ENCODE measurements around the gene LMX1A.

The LMX1A gene

DNA sequence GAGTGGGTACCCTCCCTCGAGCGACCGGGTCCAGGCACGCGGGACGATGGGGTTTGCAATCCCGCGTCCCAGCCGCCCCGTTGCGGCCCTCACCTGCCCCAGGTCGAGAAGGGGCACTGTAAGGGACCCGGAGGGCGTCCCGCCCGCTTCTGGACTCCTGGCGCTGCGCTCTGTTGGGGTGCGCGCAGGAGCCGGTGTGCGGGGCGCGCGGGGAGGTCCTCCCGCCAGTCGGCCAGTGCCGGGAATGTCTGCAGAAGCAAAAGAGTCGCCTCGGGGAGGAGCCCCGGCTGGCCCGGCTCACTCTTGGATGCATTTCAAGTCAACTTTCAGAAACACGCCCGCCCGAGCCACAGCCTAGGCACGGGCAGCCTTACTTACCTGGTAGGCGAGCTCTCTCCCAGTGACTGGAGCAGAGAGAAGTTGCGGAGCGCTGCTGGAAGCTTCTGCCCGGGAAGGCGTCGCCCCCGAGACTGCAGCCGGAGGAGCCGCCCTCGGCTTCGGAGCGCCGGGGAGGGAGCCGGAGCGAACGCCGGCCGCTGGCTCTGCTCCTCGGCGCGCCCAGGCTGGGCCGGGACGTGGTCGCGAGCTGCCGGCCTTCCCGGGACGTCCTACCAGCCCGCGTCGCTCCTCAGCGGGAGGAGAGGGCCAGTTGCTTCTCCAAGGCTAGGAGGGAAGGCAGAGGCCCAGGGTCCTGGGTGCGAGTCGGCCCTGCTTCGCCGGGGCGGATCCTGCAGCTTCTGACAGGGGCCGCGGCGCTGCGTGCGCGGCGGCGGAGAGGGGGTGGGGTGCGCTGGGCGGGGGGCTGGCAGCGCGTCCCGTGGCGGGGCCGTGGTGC is at the start of gene LMX1A:
Gene LMX1A (minus strand): TSS at position 739 of the 835 bp plus-strand sequence. CDS start 1,156 bp downstream, outside the sequence.
- in situ Hi-C loops (cut with HindIII; ENCODE audit: low sequenced_read_pairs) = loop anchor here (25.0 kb wide), 1 partner anchor 219 kb away; no protein-coding TSS in a partner anchor

DNA sequence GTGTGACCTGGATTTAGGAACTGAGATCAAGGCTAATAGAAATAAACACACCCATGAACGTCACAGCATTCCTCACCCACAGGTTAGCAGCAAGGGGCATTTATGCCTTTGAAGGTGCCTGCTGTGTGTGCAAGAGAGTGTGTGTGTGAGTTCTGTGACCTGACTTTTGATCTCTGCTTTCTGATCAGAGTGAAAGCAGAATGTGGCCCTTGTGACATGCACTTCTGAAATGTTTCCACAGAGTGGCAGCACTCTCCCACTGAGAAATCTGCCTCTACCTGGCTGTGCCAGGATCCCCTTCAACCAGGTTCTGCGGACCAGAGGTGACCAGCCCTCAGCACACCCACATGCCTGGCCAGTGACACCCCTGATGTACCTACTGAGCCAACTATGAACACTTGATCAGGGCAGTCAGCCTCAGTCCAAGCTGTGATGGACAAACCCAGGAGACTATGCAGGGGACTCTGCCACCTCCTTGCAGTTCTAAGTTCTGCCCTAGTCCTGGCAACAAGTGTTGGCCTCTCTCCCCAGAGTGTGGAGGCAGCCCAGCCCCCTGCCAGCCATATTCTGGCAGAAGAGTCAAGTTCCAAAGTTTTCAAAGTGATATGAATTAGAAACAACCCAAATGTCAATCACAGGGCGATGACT is 47.4 kb upstream of the LMX1A start:
- in situ Hi-C loops (cut with HindIII; ENCODE audit: low sequenced_read_pairs) = no loop called here

DNA sequence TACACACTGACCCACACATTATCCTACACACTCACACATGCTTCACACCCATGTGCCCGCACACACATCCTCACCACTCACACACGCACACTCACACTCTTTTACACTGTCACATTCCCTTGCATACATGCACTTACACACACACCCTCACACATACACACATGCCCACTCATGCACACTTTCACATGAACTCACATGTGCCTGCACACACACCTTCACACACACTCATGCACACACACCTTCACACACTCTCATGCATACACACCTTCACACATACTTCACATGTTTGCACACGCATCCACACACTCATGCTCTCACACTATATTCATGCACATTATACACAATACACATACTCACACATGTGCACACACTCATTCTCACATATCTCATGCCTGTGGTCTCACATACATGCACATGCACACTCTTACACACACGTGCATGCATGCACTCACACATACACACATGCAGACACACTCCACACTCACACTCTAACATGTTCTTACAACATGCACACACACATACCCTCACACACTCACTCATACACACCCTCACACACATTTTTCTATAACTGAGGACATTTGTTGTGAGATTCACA is 46.1 kb upstream of the LMX1A start:
- in situ Hi-C loops (cut with HindIII; ENCODE audit: low sequenced_read_pairs) = no loop called here

DNA sequence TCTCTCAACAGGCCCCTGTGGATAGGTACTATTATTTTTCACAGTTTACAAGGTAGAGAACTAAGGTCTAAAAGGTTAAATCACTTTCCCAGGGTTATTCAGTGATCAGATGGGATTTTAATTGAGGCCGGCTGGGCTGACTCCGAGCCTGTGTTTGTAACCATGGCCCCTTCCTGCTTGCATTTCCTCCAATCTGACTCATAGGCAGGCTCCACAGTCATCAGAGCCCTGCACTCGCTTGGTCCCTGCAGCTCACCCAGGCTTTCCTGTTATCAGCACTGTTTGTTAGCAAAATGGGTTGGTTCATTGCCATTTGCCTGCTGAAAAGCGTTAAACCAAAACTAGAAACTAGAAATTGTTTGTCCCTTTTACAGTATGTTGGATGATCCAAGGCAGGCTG is 41.4 kb upstream of the LMX1A start:
- in situ Hi-C loops (cut with HindIII; ENCODE audit: low sequenced_read_pairs) = loop anchor here (10.0 kb wide), 1 partner anchor 197 kb away; no protein-coding TSS in a partner anchor

DNA sequence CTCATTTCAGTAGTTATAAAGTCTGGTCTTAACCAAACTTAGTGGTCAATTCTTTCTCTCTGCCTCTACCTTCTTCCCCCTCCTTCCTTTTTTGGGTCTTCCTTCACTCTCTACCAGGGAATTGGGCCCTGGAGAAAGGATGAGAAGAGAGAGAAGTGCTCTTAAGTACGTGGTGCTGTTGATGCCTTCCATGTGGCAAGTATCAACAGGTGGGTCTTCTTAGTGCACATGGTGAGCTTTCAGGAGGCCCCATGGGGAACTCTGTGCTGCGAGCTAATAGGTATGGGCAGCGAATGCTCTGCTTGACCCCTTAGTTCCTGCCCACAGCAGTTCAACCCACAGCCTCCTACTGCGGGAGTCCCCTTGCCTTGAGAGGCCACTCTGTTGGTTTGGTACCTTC is 39.4 kb upstream of the LMX1A start:
- in situ Hi-C loops (cut with HindIII; ENCODE audit: low sequenced_read_pairs) = loop anchor here (10.0 kb wide), 1 partner anchor 199 kb away; no protein-coding TSS in a partner anchor

DNA sequence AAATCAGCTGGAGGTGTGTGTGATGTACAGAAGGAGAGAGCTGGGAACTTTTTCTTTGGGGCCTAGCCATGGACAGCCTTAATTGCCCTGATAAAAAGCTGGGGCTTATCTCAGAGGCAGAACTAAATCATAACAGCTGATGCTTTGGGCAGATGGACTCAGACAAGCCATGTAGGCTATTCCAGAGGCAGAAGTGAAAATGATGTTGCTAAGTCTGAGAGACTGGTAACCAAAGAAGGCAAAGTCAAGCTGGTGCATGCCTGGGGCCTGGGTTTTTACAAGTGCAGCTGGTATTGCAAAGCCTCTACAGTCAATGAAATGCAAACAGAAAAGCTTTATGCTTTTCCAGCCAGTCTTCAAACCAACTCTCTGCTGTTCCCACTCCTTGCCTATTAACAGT is 39.0 kb upstream of the LMX1A start:
- in situ Hi-C loops (cut with HindIII; ENCODE audit: low sequenced_read_pairs) = loop anchor here (10.0 kb wide), 1 partner anchor 199 kb away; no protein-coding TSS in a partner anchor

DNA sequence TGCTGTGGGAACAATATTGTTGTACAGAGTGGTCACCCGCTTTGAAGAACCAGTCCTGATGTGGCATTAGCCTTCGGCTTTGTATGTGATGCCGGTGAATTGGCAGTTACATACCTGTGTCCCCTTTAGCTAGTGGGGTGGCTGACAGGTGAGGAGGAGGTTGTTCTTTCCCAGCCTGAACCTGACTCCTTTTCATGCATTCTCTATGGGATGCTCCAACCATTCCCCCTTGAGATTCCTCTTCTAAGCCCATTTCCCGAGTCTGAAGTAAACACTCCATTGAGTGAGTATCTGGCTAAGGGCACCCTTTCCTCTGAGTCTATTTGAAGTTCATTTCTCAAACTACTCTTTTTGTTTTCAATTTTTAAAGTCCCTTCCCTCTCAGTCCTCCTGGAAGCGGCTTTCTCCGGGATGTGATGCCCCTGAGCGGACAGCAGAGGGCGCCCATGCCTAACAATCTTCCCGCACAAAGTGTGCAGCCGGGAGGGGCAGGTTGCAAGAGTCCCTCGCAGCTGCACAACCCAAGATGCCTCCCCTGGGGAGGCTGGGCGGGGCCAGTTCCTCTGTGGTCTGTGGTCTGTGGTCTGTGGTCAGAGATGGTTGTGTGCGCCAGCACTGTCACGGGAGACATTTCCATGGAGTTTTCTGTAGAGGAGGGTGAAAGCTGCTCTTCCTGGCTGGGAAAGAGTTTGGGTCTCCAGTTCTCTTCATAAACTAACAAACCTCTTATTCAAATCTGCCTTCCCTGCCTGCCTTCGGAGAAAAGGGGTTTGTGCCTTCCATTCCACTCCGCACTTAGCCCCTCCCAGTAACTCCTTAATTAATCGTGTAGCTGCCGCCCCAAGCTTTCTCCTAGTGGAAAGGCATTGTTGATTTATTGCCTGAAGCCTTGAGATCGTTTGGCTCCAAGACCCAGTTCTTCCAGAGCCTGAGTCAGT is 36.4 kb upstream of the LMX1A start:
- in situ Hi-C loops (cut with HindIII; ENCODE audit: low sequenced_read_pairs) = loop anchor here (10.0 kb wide), 1 partner anchor 202 kb away; no protein-coding TSS in a partner anchor

DNA sequence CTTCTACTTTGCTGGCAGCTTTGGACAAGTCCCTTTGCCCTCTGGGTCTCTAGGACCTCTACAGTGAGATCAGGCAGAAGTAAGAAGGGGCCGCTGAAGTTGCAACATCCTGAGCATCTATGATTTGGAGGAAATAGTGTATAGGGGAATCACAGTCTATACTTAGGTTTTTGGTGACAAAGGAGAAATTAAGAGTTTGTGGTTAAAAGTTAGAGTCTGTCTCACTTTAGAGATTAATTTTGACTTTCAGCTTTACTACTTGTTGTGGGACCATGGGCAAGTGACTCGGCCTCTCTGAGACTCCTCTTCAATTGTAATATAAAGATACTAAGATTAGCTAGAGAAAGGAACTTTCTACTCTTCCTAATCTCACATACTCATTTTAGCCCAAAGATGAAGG is 33.1 kb upstream of the LMX1A start:
- in situ Hi-C loops (cut with HindIII; ENCODE audit: low sequenced_read_pairs) = loop anchor here (10.0 kb wide), 1 partner anchor 205 kb away; no protein-coding TSS in a partner anchor

DNA sequence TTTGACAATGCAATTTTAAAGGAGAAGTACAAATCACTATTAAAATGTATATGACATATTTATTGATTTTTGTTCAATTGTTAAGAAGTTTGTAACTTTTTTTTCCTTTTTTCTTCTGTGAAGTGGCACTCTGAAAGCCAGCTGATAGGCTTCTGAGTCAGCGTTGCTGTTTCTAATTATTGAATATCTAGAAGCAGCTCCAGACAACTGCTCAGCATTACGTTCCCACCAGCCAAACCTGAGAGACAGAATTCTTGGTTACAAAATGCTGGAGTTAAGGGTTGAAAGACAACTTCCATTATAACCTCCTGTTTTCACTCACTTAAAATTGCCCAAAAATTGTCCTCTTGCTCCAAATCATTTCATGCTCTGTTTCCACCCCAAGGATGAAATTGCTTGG is 31.4 kb upstream of the LMX1A start:
- in situ Hi-C loops (cut with HindIII; ENCODE audit: low sequenced_read_pairs) = no loop called here

DNA sequence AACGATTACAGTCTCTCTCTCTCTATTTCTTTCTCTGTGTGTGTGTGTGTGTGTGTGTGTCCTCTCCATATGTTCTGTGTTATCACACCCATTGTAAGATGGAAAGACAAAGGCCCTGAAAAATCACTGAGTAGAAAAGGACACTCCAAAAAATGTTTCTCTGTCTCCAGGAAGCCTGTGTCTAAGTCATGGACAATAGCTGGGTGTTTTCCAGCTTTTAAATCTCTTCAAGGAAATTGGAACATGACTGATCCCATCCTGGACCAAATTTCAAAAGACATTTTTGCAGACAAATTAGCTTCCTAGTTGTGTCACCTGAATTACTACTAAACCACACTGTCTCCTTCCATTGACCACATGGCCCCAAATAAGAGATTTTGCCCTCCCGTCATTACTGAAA is 31.0 kb upstream of the LMX1A start:
- in situ Hi-C loops (cut with HindIII; ENCODE audit: low sequenced_read_pairs) = no loop called here

DNA sequence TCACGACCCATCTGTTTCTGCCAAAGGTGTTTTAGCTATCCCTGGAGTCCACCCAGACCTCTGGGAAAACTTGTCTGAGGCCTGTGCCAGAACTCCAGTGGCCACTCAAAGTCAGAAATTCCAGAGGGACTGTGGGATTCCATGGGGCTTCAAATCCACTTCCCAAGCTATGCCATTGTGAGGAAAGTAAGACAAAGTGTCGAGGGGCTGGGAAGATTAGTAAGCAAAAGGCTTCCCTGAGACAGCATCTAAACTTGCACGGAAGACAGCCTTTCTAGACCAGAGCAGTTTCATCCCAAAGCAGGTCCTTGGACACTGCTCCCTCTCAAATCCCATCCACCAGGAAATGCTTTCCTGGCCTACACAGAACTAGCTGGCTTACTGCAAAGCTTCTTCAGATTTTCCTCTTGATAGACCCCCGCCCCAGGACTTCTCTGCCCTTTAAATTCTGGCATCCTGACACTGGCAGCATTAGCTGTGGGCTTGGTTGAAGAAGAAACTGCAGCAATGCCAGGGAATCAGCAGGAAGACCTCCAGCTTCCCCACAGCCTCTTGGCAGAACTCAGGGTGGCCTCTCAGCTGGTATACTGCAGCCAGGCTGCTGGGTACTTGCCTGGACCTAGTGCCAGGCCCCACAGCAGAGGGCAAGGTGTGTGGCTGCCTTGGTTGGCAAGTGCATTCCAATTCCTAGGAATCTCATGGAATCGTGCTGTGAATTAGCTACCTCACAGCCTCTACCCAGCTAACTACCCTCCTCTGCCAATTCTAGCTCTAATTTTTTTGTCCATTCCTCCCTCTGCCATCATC is 27.3 kb upstream of the LMX1A start:
- in situ Hi-C loops (cut with HindIII; ENCODE audit: low sequenced_read_pairs) = no loop called here

DNA sequence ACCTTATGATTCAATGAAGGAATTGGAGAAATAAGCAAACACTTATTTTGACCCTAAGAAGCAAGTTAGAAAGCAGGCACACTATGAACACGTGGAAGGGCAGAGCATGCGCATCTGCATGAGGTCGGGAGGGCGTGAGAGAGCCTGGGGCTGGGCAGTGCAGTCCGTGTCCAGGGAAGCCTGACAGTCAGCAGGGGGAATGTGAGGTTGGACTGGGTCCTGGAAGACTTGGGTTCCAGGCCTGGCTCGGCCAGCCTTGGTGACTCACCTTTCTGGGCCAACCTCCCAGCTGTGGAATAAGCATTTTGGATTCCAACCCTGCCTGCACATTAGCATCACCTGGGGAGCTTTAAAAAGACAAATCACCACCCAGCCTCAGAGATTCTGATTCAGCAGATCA is 26.6 kb upstream of the LMX1A start:
- in situ Hi-C loops (cut with HindIII; ENCODE audit: low sequenced_read_pairs) = no loop called here

DNA sequence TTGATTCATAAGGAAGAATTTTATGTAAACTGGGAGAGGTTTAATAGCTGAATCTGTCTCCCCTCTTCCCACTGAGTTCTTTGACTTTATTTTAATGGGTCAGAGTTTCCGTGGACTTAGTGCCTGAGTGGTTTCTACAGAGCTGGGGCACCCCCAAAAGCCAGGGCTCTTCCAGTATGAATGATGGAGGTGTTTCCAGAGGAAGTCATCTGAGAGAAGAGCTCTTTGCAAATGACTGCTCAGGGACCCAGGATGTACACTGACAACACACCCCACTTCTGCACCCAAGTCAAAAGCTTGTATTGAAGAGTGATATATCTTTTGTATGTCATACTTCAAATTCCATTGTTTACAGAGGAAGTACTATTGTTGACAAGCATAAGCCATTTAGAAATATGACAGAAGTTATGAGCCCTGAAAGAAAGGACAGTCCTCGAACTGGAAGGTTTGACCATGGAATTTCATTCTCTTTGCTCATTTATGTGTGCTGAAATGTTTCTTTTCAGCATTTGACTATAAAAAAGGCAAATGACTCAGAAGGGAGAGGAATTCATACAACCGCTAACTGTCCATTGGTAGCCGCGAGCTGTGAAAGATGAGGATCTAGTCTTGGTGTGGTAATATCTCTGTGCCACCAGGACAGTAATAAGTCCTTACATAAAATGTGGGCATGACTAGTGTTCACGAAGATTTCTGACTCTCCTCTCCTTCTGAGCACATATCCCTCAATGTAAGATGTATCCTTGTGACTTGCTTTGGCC is 25.4 kb upstream of the LMX1A start:
- in situ Hi-C loops (cut with HindIII; ENCODE audit: low sequenced_read_pairs) = no loop called here

DNA sequence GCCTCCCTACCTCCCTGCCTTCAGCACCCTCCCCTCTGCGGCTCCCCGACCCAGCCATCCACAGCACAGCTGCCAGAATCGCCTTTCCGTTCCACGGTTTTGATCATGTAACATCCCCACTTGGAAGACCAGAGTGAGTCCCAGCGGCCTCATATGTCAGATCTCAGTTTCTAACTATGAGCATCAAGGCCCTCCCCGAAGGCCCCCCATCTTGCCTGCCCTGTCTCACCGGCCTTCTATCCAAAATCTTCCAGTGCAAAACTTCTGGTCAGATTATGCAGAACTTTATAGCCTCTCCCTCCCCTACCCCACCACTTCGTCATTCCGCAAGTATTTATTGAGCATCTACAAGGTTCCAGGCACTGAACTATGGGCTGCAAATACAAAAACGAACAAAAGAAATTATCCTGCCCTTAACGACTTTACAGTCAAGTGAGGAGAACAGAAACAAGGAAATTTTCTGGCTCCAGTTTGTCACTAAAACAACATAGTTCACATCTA is 20.3 kb upstream of the LMX1A start:
- in situ Hi-C loops (cut with HindIII; ENCODE audit: low sequenced_read_pairs) = no loop called here

DNA sequence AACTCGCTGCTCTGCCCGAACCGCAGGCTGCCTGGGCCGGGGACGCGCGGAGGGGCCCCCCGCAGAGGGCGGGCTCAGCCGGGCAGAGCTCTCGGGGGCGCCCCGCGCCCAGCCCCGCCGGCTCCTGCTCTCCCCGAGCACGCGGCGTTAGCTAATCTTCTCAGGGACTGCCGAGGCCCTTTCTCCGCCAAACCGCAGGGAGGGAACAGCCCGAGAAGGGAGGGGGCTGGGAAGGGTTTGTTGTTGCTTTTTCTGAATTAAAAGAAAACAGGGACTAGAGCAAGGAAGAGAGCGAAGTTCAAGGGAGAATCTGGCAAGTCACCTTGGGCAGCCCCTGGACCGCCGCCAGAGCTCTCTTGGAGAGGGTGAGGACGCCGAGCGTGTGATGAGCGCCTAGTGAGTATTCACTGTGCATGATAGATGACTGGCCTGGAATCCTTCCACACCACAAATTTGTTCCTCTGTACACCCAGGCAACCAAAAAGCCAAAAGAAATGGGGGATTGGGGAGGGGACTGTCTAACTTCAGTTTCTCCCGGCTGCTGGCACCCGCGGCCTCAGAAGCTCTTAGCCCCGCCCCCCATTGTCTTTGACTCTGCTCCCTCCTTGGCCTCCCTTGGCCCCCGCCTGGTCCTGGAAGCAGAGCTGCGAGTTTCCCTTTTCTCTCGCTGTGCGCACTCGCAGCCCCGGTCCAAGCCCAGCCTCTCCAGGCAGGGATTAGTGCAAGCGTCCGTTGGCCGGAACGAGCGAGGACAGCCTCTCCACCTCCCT is 19.7 kb upstream of the LMX1A start:
- in situ Hi-C loops (cut with HindIII; ENCODE audit: low sequenced_read_pairs) = no loop called here

DNA sequence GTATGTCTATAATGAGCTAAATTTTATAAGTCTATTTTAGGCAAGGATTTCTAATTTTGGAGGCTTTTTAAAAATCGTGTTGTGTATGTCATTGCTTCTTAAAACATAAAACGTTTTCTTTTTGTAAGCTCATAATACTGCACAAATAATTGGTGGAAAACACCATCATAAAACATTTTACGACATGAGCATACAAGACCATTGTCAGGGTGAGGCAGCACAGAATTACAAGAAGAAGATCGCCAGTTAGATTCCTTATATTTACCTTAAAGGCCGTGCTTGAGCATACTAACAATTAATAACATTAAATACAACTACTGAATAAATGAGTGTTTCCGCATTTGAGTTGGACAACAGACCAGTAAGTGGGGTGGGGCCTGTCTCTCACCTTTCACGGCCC is 19.1 kb upstream of the LMX1A start:
- in situ Hi-C loops (cut with HindIII; ENCODE audit: low sequenced_read_pairs) = no loop called here

DNA sequence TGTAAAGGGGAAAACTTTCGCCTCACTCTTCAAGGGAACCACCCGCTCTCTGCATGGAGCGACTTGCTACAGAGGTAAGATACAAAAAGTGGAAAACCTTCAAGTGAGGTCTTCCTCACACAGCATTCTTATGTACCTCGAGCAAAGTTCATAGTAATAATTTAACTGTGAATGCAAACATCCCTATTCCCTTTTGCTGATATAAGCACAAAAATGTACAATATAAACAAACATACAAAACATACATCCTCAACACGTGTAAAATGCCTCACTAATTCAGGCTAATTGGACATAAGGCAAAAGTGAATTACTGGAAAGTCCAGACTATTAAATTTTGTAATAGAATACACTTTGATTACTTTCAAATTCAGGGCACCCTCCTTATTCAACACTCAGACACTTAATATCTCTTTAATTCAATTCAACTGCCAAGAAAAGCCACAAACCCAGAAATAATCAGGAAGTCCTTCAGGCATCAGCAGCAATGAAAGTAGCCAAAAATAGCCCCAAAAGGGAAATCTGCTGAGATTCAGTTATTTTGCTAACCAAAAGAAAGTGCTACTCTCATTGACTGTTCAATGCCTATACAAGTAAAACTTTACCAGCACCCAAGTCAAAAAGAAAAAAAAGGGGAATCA is 15.2 kb upstream of the LMX1A start:
- in situ Hi-C loops (cut with HindIII; ENCODE audit: low sequenced_read_pairs) = loop anchor here (25.0 kb wide), 1 partner anchor 234 kb away; no protein-coding TSS in a partner anchor
